GM23338 (cell line): Measurements from ENCODE around the gene RCBTB1. TPM values are rescaled to one million over a fixed set of nuclear protein-coding genes. Genes with fewer than 3 reads are reported as not detected.

Experiments used
- ATAC-seq: fragments of 200-7000 bp; cut with Tn5 transposase; 3 replicates; pipeline ENCODE4 v1.9.1; 2020
- DNase-seq: peaks from one replicate; pipeline ENCODE4 v3.0.0-alpha.2; 2015; ENCODE audit warnings: low spot score
- H2AFZ ChIP-seq: fragments of 200-600 bp; sonication (generic); 2 replicates; pipeline ENCODE4 v1.8.0; 2016; ENCODE audit warnings: antibody characterized with exemption, mild to moderate bottlenecking, moderate library complexity
- H3F3A ChIP-seq: fragments of 200-600 bp; sonication (generic); replicated peaks from 2 replicates; pipeline ENCODE4 v1.8.0; 2017; ENCODE audit warnings: antibody characterized with exemption, mixed run types, low read depth
- H3K27ac ChIP-seq: fragments of 200-600 bp; sonication (generic); 2 replicates; pipeline ENCODE4 v1.6.1; 2016; ENCODE audit warnings: low read depth
- H3K27me3 ChIP-seq: fragments of 200-600 bp; sonication (generic); 2 replicates; pipeline ENCODE4 v1.8.0; 2016; ENCODE audit warnings: mild to moderate bottlenecking, mixed run types, moderate library complexity; ENCODE audit not compliant: insufficient read depth
- H3K36me3 ChIP-seq: fragments of 200-600 bp; sonication (generic); 2 replicates; pipeline ENCODE4 v1.8.0; 2016; ENCODE audit warnings: mild to moderate bottlenecking; ENCODE audit not compliant: insufficient read depth
- H3K4me1 ChIP-seq: fragments of 200-600 bp; sonication (generic); 2 replicates; pipeline ENCODE4 v1.8.0; 2016; ENCODE audit warnings: mild to moderate bottlenecking, moderate library complexity; ENCODE audit not compliant: insufficient read depth
- H3K4me2 ChIP-seq: fragments of 200-600 bp; sonication (generic); 2 replicates; pipeline ENCODE4 v1.7.1; 2017; ENCODE audit warnings: mixed run types
- H3K4me3 ChIP-seq: fragments of 200-600 bp; sonication (generic); 2 replicates; pipeline ENCODE4 v1.6.1; 2016; ENCODE audit warnings: mixed run types
- H3K79me2 ChIP-seq: fragments of 200-600 bp; sonication (generic); replicated peaks from 2 replicates; pipeline ENCODE4 v1.8.0; 2017; ENCODE audit warnings: mild to moderate bottlenecking; ENCODE audit not compliant: insufficient read depth
- H3K9me2 ChIP-seq: fragments of 200-600 bp; sonication (generic); 2 replicates; pipeline ENCODE4 v1.8.0; 2017; ENCODE audit not compliant: insufficient read depth
- H4K20me1 ChIP-seq: fragments of 200-600 bp; sonication (generic); replicated peaks from 2 replicates; pipeline ENCODE4 v1.8.0; 2017; ENCODE audit warnings: mild to moderate bottlenecking; ENCODE audit not compliant: insufficient read depth
- H3K27ac Mint-ChIP-seq: 2 replicates; pipeline ENCODE4 v1.8.0; 2020; ENCODE audit warnings: inconsistent platforms, mild to moderate bottlenecking, moderate library complexity, mixed read lengths
- H3K27me3 Mint-ChIP-seq: 3 replicates; pipeline ENCODE4 v1.8.0; 2022; ENCODE audit warnings: low read depth, mild to moderate bottlenecking, moderate library complexity, mixed read lengths, inconsistent platforms; ENCODE audit not compliant: insufficient read depth, poor library complexity
- H3K36me3 Mint-ChIP-seq: 3 replicates; pipeline ENCODE4 v1.8.0; 2021; ENCODE audit warnings: low read depth, mild to moderate bottlenecking, inconsistent platforms, moderate library complexity, mixed read lengths
- H3K4me1 Mint-ChIP-seq: 3 replicates; pipeline ENCODE4 v1.8.0; 2020; ENCODE audit warnings: mild to moderate bottlenecking, inconsistent platforms, mixed read lengths
- H3K4me3 Mint-ChIP-seq: 3 replicates; pipeline ENCODE4 v1.8.0; 2021; ENCODE audit warnings: moderate library complexity, mild to moderate bottlenecking, inconsistent platforms, mixed read lengths
- H3K9me3 Mint-ChIP-seq: 3 replicates; pipeline ENCODE4 v1.8.0; 2020; ENCODE audit warnings: moderate library complexity, mild to moderate bottlenecking, inconsistent platforms, mixed read lengths
- CTCF ChIP-seq, 2 experiments: fragments of 200-600 bp in 1 of 2; sonication (generic) in 1 of 2; conservative IDR thresholded peaks; 2 replicates each; pipeline versions ENCODE4 v1.5.1 to v1.6.1; 2016 to 2017; ENCODE audit warnings: antibody characterized with exemption in 2 of 2, low read depth in 2 of 2, mild to moderate bottlenecking in 2 of 2, moderate library complexity in 1 of 2
- ETS1 ChIP-seq: IDR thresholded peaks from 2 replicates; pipeline ENCODE4 v1.6.1; 2016; ENCODE audit warnings: antibody characterized with exemption
- EZH2 ChIP-seq: fragments of 200-600 bp; sonication (generic); IDR thresholded peaks from one replicate; pipeline ENCODE4 v1.8.0; 2017; ENCODE audit warnings: antibody characterized with exemption, mild to moderate bottlenecking, low read depth; ENCODE audit not compliant: unreplicated experiment
- STAT1 ChIP-seq: IDR thresholded peaks from one replicate; pipeline ENCODE4 v1.6.1; 2016; ENCODE audit warnings: antibody characterized with exemption; ENCODE audit not compliant: unreplicated experiment
- ZNF114 ChIP-seq: fragments of 250-450 bp; sonication (Bioruptor Pico); IDR thresholded peaks from 2 replicates; pipeline ENCODE4 v1.5.0; 2020; ENCODE audit warnings: mild to moderate bottlenecking, moderate library complexity
- ZNF331 ChIP-seq: fragments of 250-450 bp; sonication (Bioruptor Pico); IDR thresholded peaks from 2 replicates; pipeline ENCODE4 v1.5.0; 2020; ENCODE audit warnings: low read depth, mild to moderate bottlenecking, moderate library complexity
- ZNF462 ChIP-seq: fragments of 250-450 bp; sonication (Bioruptor Pico); IDR thresholded peaks from 2 replicates; pipeline ENCODE4 v1.5.0; 2020; ENCODE audit warnings: mild to moderate bottlenecking, moderate library complexity
- polyA plus RNA-seq: library from polyadenylated mRNA; unstranded; fragments of >200 nt; fragmentation: Nextera tagmentation; extraction: Ambion mirVana; gene quantifications from 2 replicates; pipeline ENCODE4 v1.2.1, GENCODE V29; 2016
- total RNA-seq: library from RNA; depleted of rRNA; stranded (reverse); fragments of >200 nt; shearing (Covaris generic); gene quantifications from 2 replicates; pipeline ENCODE4 v1.2.3, GENCODE V29; 2014

Gene RCBTB1
- total and polyA plus RNA-seq, 2 experiments from 2014 or later, result 10.8 to 33.5 TPM

GRCh38 chr13:49571299-49572240 is 13.8 kb downstream of the RCBTB1 start:
- ATAC-seq, result no peak
- no peaks in the 10 kb centered on the region for H3K27me3 Mint-ChIP-seq
- DNase-seq, result no peak
- Histone ChIP-seq H3K36me3 (peaks cover 4% of the 10 kb centered on the region), H3K27ac (no peak overlapping the region), H3K79me2 (peaks cover 23% of the 10 kb centered on the region), H3K9me2 (no peaks in the 10 kb centered on the region), H2AFZ (no peak overlapping the region), H3K27me3 (no peaks in the 10 kb centered on the region), H3K4me1 (no peaks in the 10 kb centered on the region), H3K4me3 (no peak overlapping the region), H3K4me2 (no peak overlapping the region), H3F3A (no peaks in the 10 kb centered on the region), H4K20me1 (peaks cover 4% of the 10 kb centered on the region; the same call in 1 of the 2 replicates)
- H3K4me1 Mint-ChIP-seq, result no peaks in the 10 kb centered on the region
- H3K4me3 Mint-ChIP-seq, result no peak overlapping the region
- H3K27ac Mint-ChIP-seq, result no peak overlapping the region
- peaks cover 15% of the 10 kb centered on the region for H3K36me3 Mint-ChIP-seq
- H3K9me3 Mint-ChIP-seq, result peaks cover 3% of the 10 kb centered on the region; the same call in 1 of the 3 replicates
- TF ChIP-seq ZNF114 (CRISPR knock-in tag) (no peak), ETS1 (no peak), ZNF462 (no peak), CTCF (conservative IDR thresholded peaks at IDR 0.05; ENCODE audit: low read depth in 2 of 2) (no peak), ZNF331 (CRISPR knock-in tag) (no peak), STAT1 (no peak), EZH2 (no peak)
